UCSD-AML1 (cell line): Measurements from ENCODE around the gene P3H3.
A peak's percentile ranks its signal among the peaks of the same experiment; 100 is the strongest.

Experiments
- DNase-seq: peaks from one replicate; lab custom pipeline; 2025; ENCODE audit not compliant: unreplicated experiment; lab: John Stamatoyannopoulos, UW

Gene P3H3

GRCh38 chr12:6796576-6796975, 31.6 kb upstream of the P3H3 start:
- no peak for DNase-seq

GRCh38 chr12:6799147-6799546, 29.1 kb upstream of the P3H3 start:
- no peak for DNase-seq

- DNase-seq: no peak
Observed at GRCh38 chr12:6807170-6807569, 21.0 kb upstream of the P3H3 start.

- no peak for DNase-seq
Observed at GRCh38 chr12:6809056-6809455, 19.2 kb upstream of the P3H3 start.

GRCh38 chr12:6810758-6811157, 17.4 kb upstream of the P3H3 start:
- no peak for DNase-seq

GRCh38 chr12:6813363-6813762, 14.8 kb upstream of the P3H3 start:
- DNase-seq: no peak

GRCh38 chr12:6816598-6816997, 11.6 kb upstream of the P3H3 start:
- no peak for DNase-seq

GRCh38 chr12:6817098-6817497, 11.1 kb upstream of the P3H3 start:
- DNase-seq: no peak

- DNase-seq: no peak
Observed at GRCh38 chr12:6817662-6818157, 10.5 kb upstream of the P3H3 start.

GRCh38 chr12:6818222-6818621, 10.0 kb upstream of the P3H3 start:
- DNase-seq: no peak

GRCh38 chr12:6818645-6819044, 9.6 kb upstream of the P3H3 start:
- no peak for DNase-seq

GRCh38 chr12:6819106-6820030, 8.8 kb upstream of the P3H3 start:
- DNase-seq: no peak

- DNase-seq: no peak
Observed at GRCh38 chr12:6820166-6820565, 8.0 kb upstream of the P3H3 start.

GRCh38 chr12:6821591-6822425, 6.4 kb upstream of the P3H3 start, which contains the start of gene GPR162:
TSS of gene GPR162 (plus strand) at chr12:6821821. CDS start at chr12:6823899, 2,078 bp downstream.
- peak; percentile 76 for DNase-seq

GRCh38 chr12:6822426-6823135, 5.6 kb upstream of the P3H3 start:
- no peak for DNase-seq

GRCh38 chr12:6823182-6824084, 4.8 kb upstream of the P3H3 start:
- DNase-seq: no peak

GRCh38 chr12:6824085-6824775, 4.0 kb upstream of the P3H3 start:
- DNase-seq: no peak

GRCh38 chr12:6824901-6825381, 3.3 kb upstream of the P3H3 start:
- no peak for DNase-seq

GRCh38 chr12:6825398-6826124, 2.6 kb upstream of the P3H3 start:
- DNase-seq: peak; percentile 85
